ENCODE measurements around the gene ZBTB22.

GRCh38 chr6:33292996-33293682 lies 24.4 kb downstream of the ZBTB22 start:
- no peak for TF ChIP-seq POLR2AphosphoS5 (IDR thresholded peaks at IDR 0.05)
- TF ChIP-seq, protein P1, sequence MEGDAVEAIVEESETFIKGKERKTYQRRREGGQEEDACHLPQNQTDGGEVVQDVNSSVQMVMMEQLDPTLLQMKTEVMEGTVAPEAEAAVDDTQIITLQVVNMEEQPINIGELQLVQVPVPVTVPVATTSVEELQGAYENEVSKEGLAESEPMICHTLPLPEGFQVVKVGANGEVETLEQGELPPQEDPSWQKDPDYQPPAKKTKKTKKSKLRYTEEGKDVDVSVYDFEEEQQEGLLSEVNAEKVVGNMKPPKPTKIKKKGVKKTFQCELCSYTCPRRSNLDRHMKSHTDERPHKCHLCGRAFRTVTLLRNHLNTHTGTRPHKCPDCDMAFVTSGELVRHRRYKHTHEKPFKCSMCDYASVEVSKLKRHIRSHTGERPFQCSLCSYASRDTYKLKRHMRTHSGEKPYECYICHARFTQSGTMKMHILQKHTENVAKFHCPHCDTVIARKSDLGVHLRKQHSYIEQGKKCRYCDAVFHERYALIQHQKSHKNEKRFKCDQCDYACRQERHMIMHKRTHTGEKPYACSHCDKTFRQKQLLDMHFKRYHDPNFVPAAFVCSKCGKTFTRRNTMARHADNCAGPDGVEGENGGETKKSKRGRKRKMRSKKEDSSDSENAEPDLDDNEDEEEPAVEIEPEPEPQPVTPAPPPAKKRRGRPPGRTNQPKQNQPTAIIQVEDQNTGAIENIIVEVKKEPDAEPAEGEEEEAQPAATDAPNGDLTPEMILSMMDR (IDR thresholded peaks at IDR 0.05) = no peak
- no peak for TF ChIP-seq POLR2A (IDR thresholded peaks at IDR 0.05)

All from prostate gland (tissue), 2 donors.